Smooth muscle cell (in vitro differentiated cells): ENCODE results near the gene MCF2L. TPM values are rescaled to one million over a fixed set of nuclear protein-coding genes. Genes with fewer than 3 reads are reported as not detected.

Experiments
- DNase-seq: peaks from one replicate; lab custom pipeline; 2025; ENCODE audit not compliant: unreplicated experiment; lab: John Stamatoyannopoulos, UW
- H2AFZ ChIP-seq: fragments of 200-600 bp; sonication (generic); 2 replicates; pipeline ENCODE4 v1.6.0; 2016; ENCODE audit warnings: antibody characterized with exemption, low read depth, mild to moderate bottlenecking
- H3F3A ChIP-seq: fragments of 200-600 bp; sonication (generic); 2 replicates; pipeline ENCODE4 v1.6.0; 2017; ENCODE audit warnings: antibody characterized with exemption, low read depth
- H3K27ac ChIP-seq: fragments of 200-600 bp; sonication (generic); 2 replicates; pipeline ENCODE4 v1.5.1; 2016; ENCODE audit warnings: low read depth, mild to moderate bottlenecking
- H3K27me3 ChIP-seq: fragments of 200-600 bp; sonication (generic); 2 replicates; pipeline ENCODE4 v1.6.1; 2016; ENCODE audit warnings: low read depth, mild to moderate bottlenecking
- H3K36me3 ChIP-seq: fragments of 200-600 bp; sonication (generic); 2 replicates; pipeline ENCODE4 v1.5.1; 2016; ENCODE audit warnings: low read depth
- H3K4me1 ChIP-seq: fragments of 200-600 bp; sonication (generic); 2 replicates; pipeline ENCODE4 v1.5.1; 2016; ENCODE audit warnings: low read depth
- H3K4me2 ChIP-seq: fragments of 200-600 bp; sonication (generic); 2 replicates; pipeline ENCODE4 v1.6.0; 2016; ENCODE audit warnings: mild to moderate bottlenecking
- H3K4me3 ChIP-seq: fragments of 200-600 bp; sonication (generic); 2 replicates; pipeline ENCODE4 v1.5.1; 2016; ENCODE audit warnings: mild to moderate bottlenecking
- H3K79me2 ChIP-seq: fragments of 200-600 bp; sonication (generic); 2 replicates; pipeline ENCODE4 v1.6.0; 2016; ENCODE audit warnings: low read depth, mild to moderate bottlenecking
- H3K9ac ChIP-seq: fragments of 200-600 bp; sonication (generic); 2 replicates; pipeline ENCODE4 v1.6.0; 2016; ENCODE audit warnings: low read depth
- H3K9me3 ChIP-seq: fragments of 200-600 bp; sonication (generic); replicated peaks from 2 replicates; pipeline ENCODE4 v1.5.1; 2016; ENCODE audit warnings: low read depth
- H4K20me1 ChIP-seq: fragments of 200-600 bp; sonication (generic); 2 replicates; pipeline ENCODE4 v1.6.0; 2016; ENCODE audit warnings: low read depth
- CTCF ChIP-seq: fragments of 200-600 bp; sonication (generic); IDR thresholded peaks from 2 replicates; pipeline ENCODE4 v1.5.1; 2017; ENCODE audit warnings: borderline replicate concordance, mild to moderate bottlenecking, antibody characterized with exemption; ENCODE audit not compliant: insufficient read depth, poor library complexity, severe bottlenecking
- WGBS: methylation state at CpG from one replicate; pipeline ENCODE4 v1.1.7; 2016; ENCODE audit warnings: low lambda C conversion rate; 5-methylcytosine and 5-hydroxymethylcytosine counted together
- polyA plus RNA-seq: library from polyadenylated mRNA; unstranded; fragments of >200 nt; fragmentation: Nextera tagmentation; extraction: Ambion mirVana; gene quantifications from 2 replicates; pipeline ENCODE4 v1.2.1, GENCODE V29; 2016
- total RNA-seq: library from RNA; depleted of rRNA; stranded (reverse); fragments of >200 nt; gene quantifications from 2 replicates; pipeline ENCODE4 v1.2.3, GENCODE V29; 2014

MCF2L gene
- total and polyA plus RNA-seq, 2 experiments from 2014 or later = 0.54 to 7.6 TPM

GRCh38 chr13:113005076-113005865, 36.3 kb downstream of the MCF2L start:
- H3K27me3 ChIP-seq = no peaks in the 10 kb centered on the region
- WGBS = 95% methylated on average over 26 of the region's 26 CpGs

DNA sequence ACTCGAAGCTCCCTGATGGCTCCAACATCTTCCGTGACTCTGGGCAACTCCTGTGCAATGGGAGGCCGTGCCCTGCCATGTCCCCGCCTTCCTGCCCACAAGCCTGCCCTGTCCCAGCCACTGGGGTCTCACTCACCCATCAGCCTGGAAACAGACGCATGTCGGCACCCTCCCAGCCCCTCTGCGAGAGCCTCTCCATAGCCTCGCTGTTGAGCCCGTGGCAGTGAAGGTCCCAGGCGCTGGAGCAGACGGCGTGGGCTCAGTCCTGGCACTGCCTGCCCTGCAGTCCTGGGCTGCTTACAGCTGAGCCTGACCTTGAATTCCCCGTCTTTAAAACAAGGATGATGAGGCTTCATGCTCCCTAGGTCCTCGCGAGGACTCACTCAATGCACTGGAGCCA, 37.0 kb downstream of the MCF2L start:
- H3K4me3 ChIP-seq = no peak overlapping the region
- H3K4me1 ChIP-seq = peaks cover 16% of the 10 kb centered on the region
- H3K36me3 ChIP-seq = no peaks in the 10 kb centered on the region
- no peaks in the 10 kb centered on the region for H3K79me2 ChIP-seq
- H3K4me2 ChIP-seq = no peak overlapping the region
- H4K20me1 ChIP-seq = no peaks in the 10 kb centered on the region
- no peak for DNase-seq
- H3K27ac ChIP-seq = no peak overlapping the region
- H2AFZ ChIP-seq = no peak overlapping the region
- 96% methylated on average over 15 of the region's 15 CpGs for WGBS
- H3F3A ChIP-seq = no peaks in the 10 kb centered on the region
- H3K27me3 ChIP-seq = no peaks in the 10 kb centered on the region
- no peak overlapping the region for H3K9ac ChIP-seq
- no peaks in the 10 kb centered on the region for H3K9me3 ChIP-seq
- no peak for TF ChIP-seq CTCF

More at GRCh38 chr13:113005076-113005865, 36.3 kb downstream of the MCF2L start:
- Histone ChIP-seq H3K79me2 (no peaks in the 10 kb centered on the region), H3K9ac (no peak overlapping the region), H3K9me3 (no peaks in the 10 kb centered on the region), H3K4me3 (no peak overlapping the region), H4K20me1 (no peaks in the 10 kb centered on the region), H3K36me3 (no peaks in the 10 kb centered on the region), H3K4me1 (peaks cover 19% of the 10 kb centered on the region), H2AFZ (no peak overlapping the region), H3F3A (no peaks in the 10 kb centered on the region), H3K27ac (no peak overlapping the region), H3K4me2 (no peak overlapping the region)
- no peak for DNase-seq
- TF ChIP-seq CTCF = no peak

DNA sequence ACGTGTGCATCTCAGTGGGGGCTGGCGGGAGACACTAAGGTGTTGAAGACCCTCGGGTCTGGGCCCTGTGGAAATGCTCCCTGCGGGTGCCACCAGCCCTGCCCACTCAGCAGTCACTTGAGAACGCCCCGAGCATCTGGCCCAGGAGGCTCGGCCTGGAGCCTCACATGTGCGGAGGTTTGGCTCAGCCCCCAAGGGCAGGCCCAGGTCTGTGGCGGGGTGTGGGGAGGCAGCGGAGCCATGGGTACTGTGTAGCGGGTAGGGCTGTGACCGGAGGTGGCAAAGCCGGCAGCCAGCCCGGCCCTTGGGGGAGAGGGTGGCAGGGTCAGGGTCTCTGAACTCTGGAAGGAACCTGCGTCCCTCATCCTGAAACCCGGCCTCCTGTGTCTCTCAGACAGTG, 37.6 kb downstream of the MCF2L start:
- no peaks in the 10 kb centered on the region for H3K36me3 ChIP-seq
- H3K79me2 ChIP-seq = no peaks in the 10 kb centered on the region
- H3K27me3 ChIP-seq = no peaks in the 10 kb centered on the region
- H3K4me1 ChIP-seq = peaks cover 9% of the 10 kb centered on the region
- H3K27ac ChIP-seq = no peak overlapping the region
- DNase-seq = no peak
- H3K9ac ChIP-seq = no peak overlapping the region
- no peaks in the 10 kb centered on the region for H4K20me1 ChIP-seq
- H2AFZ ChIP-seq = no peak overlapping the region
- no peak overlapping the region for H3K4me3 ChIP-seq
- no peaks in the 10 kb centered on the region for H3K9me3 ChIP-seq
- H3K4me2 ChIP-seq = no peak overlapping the region
- no peaks in the 10 kb centered on the region for H3F3A ChIP-seq
- WGBS = 97% methylated on average over 16 of the region's 16 CpGs
- TF ChIP-seq CTCF = no peak

- no peak for TF ChIP-seq CTCF
- Histone ChIP-seq H3K4me1 (no peaks in the 10 kb centered on the region), H2AFZ (no peak overlapping the region), H3K4me2 (no peak overlapping the region), H3K9me3 (no peaks in the 10 kb centered on the region), H4K20me1 (no peaks in the 10 kb centered on the region), H3K27me3 (no peaks in the 10 kb centered on the region), H3K4me3 (no peak overlapping the region), H3K36me3 (no peaks in the 10 kb centered on the region), H3K9ac (no peak overlapping the region), H3K27ac (no peak overlapping the region), H3F3A (no peaks in the 10 kb centered on the region), H3K79me2 (no peaks in the 10 kb centered on the region)
- DNase-seq = no peak
- WGBS = 90% methylated on average over 32 of the region's 33 CpGs
These were observed 39.8 kb downstream of the MCF2L start for GRCh38 chr13:113008851-113009250.
